Measurements from ENCODE around the gene PPP1R14C.

The PPP1R14C gene

GRCh38 chr6:150253489-150253888 lies 110.6 kb downstream of the PPP1R14C start:
- no peak for DNase-seq

- DNase-seq = no peak
These were observed 111.9 kb downstream of the PPP1R14C start for GRCh38 chr6:150254770-150255169.

GRCh38 chr6:150255840-150256239 lies 113.0 kb downstream of the PPP1R14C start:
- DNase-seq = no peak

- DNase-seq = peak; percentile 26
These were observed 113.9 kb downstream of the PPP1R14C start for GRCh38 chr6:150256618-150257272.

- DNase-seq = no peak
These were observed 115.5 kb downstream of the PPP1R14C start for GRCh38 chr6:150258381-150258780.

GRCh38 chr6:150260931-150261330 lies 118.1 kb downstream of the PPP1R14C start:
- no peak for DNase-seq

GRCh38 chr6:150261997-150262697 lies 119.3 kb downstream of the PPP1R14C start:
- DNase-seq = no peak

GRCh38 chr6:150263765-150264404 lies 121.0 kb downstream of the PPP1R14C start:
- DNase-seq = no peak

GRCh38 chr6:150266309-150266708 lies 123.5 kb downstream of the PPP1R14C start:
- DNase-seq = no peak

- DNase-seq = no peak
These were observed 124.3 kb downstream of the PPP1R14C start for GRCh38 chr6:150266963-150267685.

GRCh38 chr6:150267686-150268561 lies 125.1 kb downstream of the PPP1R14C start:
- DNase-seq = no peak

GRCh38 chr6:150269130-150269856 lies 126.4 kb downstream of the PPP1R14C start:
- no peak for DNase-seq

- no peak for DNase-seq
These were observed 127.0 kb downstream of the PPP1R14C start for GRCh38 chr6:150269857-150270223.

GRCh38 chr6:150270330-150271052 lies 127.6 kb downstream of the PPP1R14C start:
- DNase-seq = no peak

- no peak for DNase-seq
These were observed 128.3 kb downstream of the PPP1R14C start for GRCh38 chr6:150271172-150271500.

GRCh38 chr6:150271501-150272263 lies 128.8 kb downstream of the PPP1R14C start:
- DNase-seq = no peak

- DNase-seq = no peak
These were observed 129.6 kb downstream of the PPP1R14C start for GRCh38 chr6:150272264-150272975.

- DNase-seq = no peak
These were observed 130.1 kb downstream of the PPP1R14C start for GRCh38 chr6:150272976-150273315.

GRCh38 chr6:150273457-150274309 lies 130.8 kb downstream of the PPP1R14C start:
- no peak for DNase-seq
